ENCODE results near the gene LDLRAD1.

GRCh38 chr1:53984726-53985125, 33.3 kb downstream of the LDLRAD1 start:
- TF ChIP-seq CTCF (IDR thresholded peaks at IDR 0.05) (no peak), EZH2phosphoT487 (IDR thresholded peaks at IDR 0.05) (no peak), EZH2 (IDR thresholded peaks at IDR 0.05) (no peak)

Data from neural progenitor cell (in vitro differentiated cells).